Prostate gland (tissue), 2 donors: Measurements from ENCODE around the gene POLDIP2.

Source experiments
- CTCF ChIP-seq, 4 experiments: fragments of 200-600 bp in 2 of 4; fragments of 450-650 bp in 2 of 4; sonication (generic) in 2 of 4; IDR thresholded peaks; 1 replicate in 3 of 4; 2 replicates in 1 of 4; pipeline ENCODE4 v1.5.1; 2016 to 2019; ENCODE audit warnings: antibody characterized with exemption in 4 of 4, mild to moderate bottlenecking in 2 of 4, moderate library complexity in 2 of 4
- POLR2A ChIP-seq: fragments of 450-650 bp; IDR thresholded peaks from one replicate; pipeline ENCODE4 v1.6.1; 2016; ENCODE audit warnings: antibody characterized with exemption, mild to moderate bottlenecking
- POLR2AphosphoS5 ChIP-seq: sonication (generic); formaldehyde crosslinking; IDR thresholded peaks from one replicate; pipeline ENCODE4 v1.6.1; 2017; ENCODE audit warnings: antibody characterized with exemption

- TF ChIP-seq POLR2AphosphoS5: no peak
- TF ChIP-seq CTCF (IDR thresholded peaks at IDR 0.05): no peak
- no peak for TF ChIP-seq POLR2A
Observed at GRCh38 chr17:28306954-28307401, 50.3 kb downstream of the POLDIP2 start.
